Hippocampal formation (tissue), 2 donors: ENCODE results near the gene CENPP.
"Not testable (repeated sequence)": the region's sequence is repeated elsewhere in the genome, so short reads cannot be mapped to it uniquely, and the experiment has no call there.

ENCODE experiments used
- DNase-seq, 2 donors: peaks; one replicate each; lab custom pipeline; 2025; lab: John Stamatoyannopoulos, UW

CENPP gene

GRCh38 chr9:92614763-92615461 is 289.2 kb downstream of the CENPP start:
- DNase-seq = no peak

- no peak for DNase-seq
These were observed 290.0 kb downstream of the CENPP start for GRCh38 chr9:92615790-92616189.

GRCh38 chr9:92616199-92616641 is 290.5 kb downstream of the CENPP start:
- no peak for DNase-seq

GRCh38 chr9:92616655-92617111 is 290.9 kb downstream of the CENPP start:
- DNase-seq = no peak

- DNase-seq = no peak
These were observed 291.6 kb downstream of the CENPP start for GRCh38 chr9:92617195-92617813.

- DNase-seq = no peak
These were observed 292.3 kb downstream of the CENPP start for GRCh38 chr9:92617951-92618510.

GRCh38 chr9:92618633-92619225 is 293.0 kb downstream of the CENPP start:
- DNase-seq = no peak

GRCh38 chr9:92619601-92620300 is 294.0 kb downstream of the CENPP start:
- DNase-seq = no peak

- no peak for DNase-seq
These were observed 295.1 kb downstream of the CENPP start for GRCh38 chr9:92620845-92621244.

- DNase-seq = not testable (repeated sequence)
These were observed 298.2 kb downstream of the CENPP start for GRCh38 chr9:92623936-92624335.

- DNase-seq = no peak
These were observed 300.7 kb downstream of the CENPP start for GRCh38 chr9:92626484-92626883.

- DNase-seq = no peak
These were observed 301.9 kb downstream of the CENPP start for GRCh38 chr9:92627651-92628050.

- DNase-seq = peak in 1 of 2 donors; percentile 13
These were observed 305.9 kb downstream of the CENPP start for GRCh38 chr9:92631452-92632343.

GRCh38 chr9:92632641-92633040 is 306.9 kb downstream of the CENPP start:
- DNase-seq = no peak

GRCh38 chr9:92633614-92634278 is 308.0 kb downstream of the CENPP start:
- no peak for DNase-seq

GRCh38 chr9:92634712-92635605 is 309.2 kb downstream of the CENPP start:
- DNase-seq = peak; percentile 34 to 57

GRCh38 chr9:92635760-92636159 is 310.0 kb downstream of the CENPP start:
- no peak for DNase-seq

- DNase-seq = no peak
These were observed 310.9 kb downstream of the CENPP start for GRCh38 chr9:92636627-92637026.

- no peak for DNase-seq
These were observed 311.6 kb downstream of the CENPP start for GRCh38 chr9:92637326-92637725.
